TTC549 (cell line): ENCODE results near the gene FUT2.
"Not testable (repeated sequence)": the region's sequence is repeated elsewhere in the genome, so short reads cannot be mapped to it uniquely, and the experiment has no call there.

Experiments used
- FAIRE-seq: peaks from 2 replicates; lab custom pipeline; 2012; peaks lifted over from hg19 to GRCh38; lab: Jason Lieb, UNC

Gene FUT2

GRCh38 chr19:48671446-48671995, 24.2 kb upstream of the FUT2 start:
- FAIRE-seq = no peak

- FAIRE-seq = no peak
These were observed 22.8 kb upstream of the FUT2 start, which contains the start of gene NTN5 for GRCh38 chr19:48672994-48673393. Gene NTN5 (minus strand): TSS chr19:48673017. CDS start chr19:48670986, 2,031 bp downstream.

GRCh38 chr19:48673436-48674100, 22.2 kb upstream of the FUT2 start:
- no peak for FAIRE-seq

- FAIRE-seq = no peak
These were observed 21.5 kb upstream of the FUT2 start for GRCh38 chr19:48674216-48674809.

- peak; percentile 77 for FAIRE-seq
These were observed 20.6 kb upstream of the FUT2 start for GRCh38 chr19:48674921-48675824.

- no peak for FAIRE-seq
These were observed 19.3 kb upstream of the FUT2 start for GRCh38 chr19:48676487-48676886.

GRCh38 chr19:48676887-48677286, 18.9 kb upstream of the FUT2 start:
- FAIRE-seq = no peak

- no peak for FAIRE-seq
These were observed 17.6 kb upstream of the FUT2 start for GRCh38 chr19:48678201-48678600.

GRCh38 chr19:48680006-48680405, 15.8 kb upstream of the FUT2 start:
- FAIRE-seq = not testable (repeated sequence)

GRCh38 chr19:48680436-48681126, 15.2 kb upstream of the FUT2 start:
- no peak for FAIRE-seq

GRCh38 chr19:48681127-48681470, 14.7 kb upstream of the FUT2 start:
- no peak for FAIRE-seq

- FAIRE-seq = no peak
These were observed 12.4 kb upstream of the FUT2 start for GRCh38 chr19:48683349-48683748.

GRCh38 chr19:48685583-48685982, 10.2 kb upstream of the FUT2 start:
- FAIRE-seq = no peak

GRCh38 chr19:48686088-48686487, 9.7 kb upstream of the FUT2 start:
- no peak for FAIRE-seq

- FAIRE-seq = not testable (repeated sequence)
These were observed 9.1 kb upstream of the FUT2 start for GRCh38 chr19:48686637-48687036.

- FAIRE-seq = no peak
These were observed 8.0 kb upstream of the FUT2 start for GRCh38 chr19:48687776-48688175.

GRCh38 chr19:48689449-48689848, 6.3 kb upstream of the FUT2 start:
- FAIRE-seq = no peak

- FAIRE-seq = not testable (repeated sequence)
These were observed 2.1 kb upstream of the FUT2 start for GRCh38 chr19:48693629-48694028.

GRCh38 chr19:48696353-48697010, 711 bp downstream of the FUT2 start:
- no peak for FAIRE-seq

- no peak for FAIRE-seq
These were observed 2.3 kb downstream of the FUT2 start for GRCh38 chr19:48698046-48698445.

GRCh38 chr19:48702701-48703100, 6.9 kb downstream of the FUT2 start:
- no peak for FAIRE-seq

- no peak for FAIRE-seq
These were observed 7.5 kb downstream of the FUT2 start for GRCh38 chr19:48703316-48703715.
